ENCODE measurements around the gene TMEM59. TPM values are rescaled to one million over a fixed set of nuclear protein-coding genes. Genes with fewer than 3 reads are reported as not detected.

Gene TMEM59
- total RNA-seq, 1 experiment from 2014 or later, result 239 TPM

- Histone ChIP-seq H3K27ac (no peak overlapping the region), H3K4me3 (no peak overlapping the region), H3K9me2 (ENCODE audit: insufficient read depth) (no peaks in the 10 kb centered on the region), H3K9me3 (ENCODE audit: insufficient read depth, low read depth) (no peaks in the 10 kb centered on the region), H2AFZ (no peak overlapping the region), H3K36me3 (ENCODE audit: low read depth) (peaks cover 25% of the 10 kb centered on the region), H3F3A (ENCODE audit: insufficient read depth, low read depth) (0 out of 2 replicates have a peak, but pooled peaks cover 8% of the 10 kb centered on the region), H3K4me1 (replicated peaks; ENCODE audit: insufficient read depth) (peaks cover 8% of the 10 kb centered on the region; the same call in 1 of the 2 replicates), H3K4me2 (no peak overlapping the region), H3K27me3 (ENCODE audit: insufficient read depth, low read depth) (no peaks in the 10 kb centered on the region), H4K20me1 (ENCODE audit: insufficient read depth) (peaks cover 10% of the 10 kb centered on the region), H3K79me2 (ENCODE audit: low read depth) (peaks cover 35% of the 10 kb centered on the region)
- no peak for DNase-seq
- ChIA-PET CTCF (no interaction called here), POLR2A (ENCODE audit: unreplicated experiment) (interaction anchor here (0.7 kb wide), 1 partner anchor 199 kb away, joined by 6 read pairs; no protein-coding TSS in a partner anchor)
- TF ChIP-seq EZH2 (IDR thresholded peaks at IDR 0.05; ENCODE audit: low read depth), result no peak
- no peak for TF ChIP-seq CTCF (conservative IDR thresholded peaks at IDR 0.05)
- intact Hi-C loops (cut with micrococcal nuclease; ENCODE audit: unreplicated experiment), result no loop called here
- BruUV-seq (replicated peaks), result no TSS peak
Observed at GRCh38 chr1:54045496-54045895, 7.5 kb downstream of the TMEM59 start.

GRCh38 chr1:54041806-54042205 is 11.2 kb downstream of the TMEM59 start:
- TF ChIP-seq EZH2 (IDR thresholded peaks at IDR 0.05; ENCODE audit: low read depth) (no peak), CTCF (conservative IDR thresholded peaks at IDR 0.05) (no peak)
- Histone ChIP-seq H3K9me2 (ENCODE audit: insufficient read depth) (no peaks in the 10 kb centered on the region), H3K4me2 (no peak overlapping the region), H4K20me1 (ENCODE audit: insufficient read depth) (no peaks in the 10 kb centered on the region), H3K4me1 (replicated peaks; ENCODE audit: insufficient read depth) (no peaks in the 10 kb centered on the region), H3K4me3 (no peak overlapping the region), H3K27me3 (ENCODE audit: insufficient read depth, low read depth) (no peaks in the 10 kb centered on the region), H2AFZ (no peak overlapping the region), H3K36me3 (ENCODE audit: low read depth) (peaks cover 34% of the 10 kb centered on the region), H3F3A (ENCODE audit: insufficient read depth, low read depth) (0 out of 2 replicates have a peak, but pooled peaks cover 3% of the 10 kb centered on the region), H3K79me2 (ENCODE audit: low read depth) (no peaks in the 10 kb centered on the region), H3K9me3 (ENCODE audit: insufficient read depth, low read depth) (no peaks in the 10 kb centered on the region), H3K27ac (no peak overlapping the region)
- POLR2A ChIA-PET (ENCODE audit: unreplicated experiment), result interaction anchor here (0.7 kb wide), 1 partner anchor 113 kb away, joined by 3 read pairs; no protein-coding TSS in a partner anchor
- BruUV-seq (replicated peaks), result no TSS peak
- no peak for DNase-seq
- intact Hi-C loops (cut with micrococcal nuclease; ENCODE audit: unreplicated experiment), result no loop called here
- CTCF ChIA-PET, result no interaction called here

GRCh38 chr1:54037476-54037875 is 15.5 kb downstream of the TMEM59 start:
- Histone ChIP-seq H3F3A (ENCODE audit: insufficient read depth, low read depth) (0 out of 2 replicates have a peak, but pooled peaks cover 3% of the 10 kb centered on the region), H3K4me3 (no peak overlapping the region), H3K36me3 (ENCODE audit: low read depth) (peaks cover 30% of the 10 kb centered on the region), H2AFZ (no peak overlapping the region), H4K20me1 (ENCODE audit: insufficient read depth) (no peaks in the 10 kb centered on the region), H3K9me2 (ENCODE audit: insufficient read depth) (no peaks in the 10 kb centered on the region), H3K4me1 (replicated peaks; ENCODE audit: insufficient read depth) (no peaks in the 10 kb centered on the region), H3K27ac (no peak overlapping the region), H3K9me3 (ENCODE audit: insufficient read depth, low read depth) (no peaks in the 10 kb centered on the region), H3K4me2 (no peak overlapping the region), H3K27me3 (ENCODE audit: insufficient read depth, low read depth) (no peaks in the 10 kb centered on the region), H3K79me2 (ENCODE audit: low read depth) (no peaks in the 10 kb centered on the region)
- TF ChIP-seq EZH2 (IDR thresholded peaks at IDR 0.05; ENCODE audit: low read depth) (no peak), CTCF (conservative IDR thresholded peaks at IDR 0.05) (no peak)
- DNase-seq, result no peak
- POLR2A ChIA-PET (ENCODE audit: unreplicated experiment), result interaction anchor here (0.6 kb wide), 1 partner anchor 36 kb away, joined by 3 read pairs; no protein-coding TSS in a partner anchor
- CTCF ChIA-PET, result no interaction called here
- intact Hi-C loops (cut with micrococcal nuclease; ENCODE audit: unreplicated experiment), result no loop called here
- BruUV-seq (replicated peaks), result no TSS peak

All from PC-9 (cell line).